ENCODE measurements around the gene VEPH1.

DNA sequence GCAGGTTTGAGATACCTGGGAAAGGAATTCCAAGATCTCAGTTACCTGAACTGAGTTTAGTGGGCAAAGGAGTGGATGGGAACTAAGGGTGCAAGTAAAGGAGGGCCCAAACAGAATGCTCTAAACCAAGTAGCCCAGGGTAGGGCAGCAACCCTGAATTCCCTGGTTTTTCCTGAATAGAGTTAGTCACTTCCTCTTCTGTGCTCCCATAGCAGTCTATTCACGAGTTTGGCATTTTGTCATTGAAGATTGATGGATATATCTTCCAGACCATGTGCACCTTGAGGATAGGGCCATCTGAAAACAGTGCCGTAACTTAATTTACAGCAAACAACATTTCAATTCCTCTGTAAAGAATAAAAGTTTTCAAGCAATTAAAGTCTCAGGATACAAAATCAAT is 85.1 kb downstream of the VEPH1 start:
- TF ChIP-seq, protein P1, sequence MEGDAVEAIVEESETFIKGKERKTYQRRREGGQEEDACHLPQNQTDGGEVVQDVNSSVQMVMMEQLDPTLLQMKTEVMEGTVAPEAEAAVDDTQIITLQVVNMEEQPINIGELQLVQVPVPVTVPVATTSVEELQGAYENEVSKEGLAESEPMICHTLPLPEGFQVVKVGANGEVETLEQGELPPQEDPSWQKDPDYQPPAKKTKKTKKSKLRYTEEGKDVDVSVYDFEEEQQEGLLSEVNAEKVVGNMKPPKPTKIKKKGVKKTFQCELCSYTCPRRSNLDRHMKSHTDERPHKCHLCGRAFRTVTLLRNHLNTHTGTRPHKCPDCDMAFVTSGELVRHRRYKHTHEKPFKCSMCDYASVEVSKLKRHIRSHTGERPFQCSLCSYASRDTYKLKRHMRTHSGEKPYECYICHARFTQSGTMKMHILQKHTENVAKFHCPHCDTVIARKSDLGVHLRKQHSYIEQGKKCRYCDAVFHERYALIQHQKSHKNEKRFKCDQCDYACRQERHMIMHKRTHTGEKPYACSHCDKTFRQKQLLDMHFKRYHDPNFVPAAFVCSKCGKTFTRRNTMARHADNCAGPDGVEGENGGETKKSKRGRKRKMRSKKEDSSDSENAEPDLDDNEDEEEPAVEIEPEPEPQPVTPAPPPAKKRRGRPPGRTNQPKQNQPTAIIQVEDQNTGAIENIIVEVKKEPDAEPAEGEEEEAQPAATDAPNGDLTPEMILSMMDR (IDR thresholded peaks at IDR 0.05): no peak
- TF ChIP-seq POLR2A (IDR thresholded peaks at IDR 0.05): no peak

Measured in testis (tissue), 2 donors.